Measurements from ENCODE around the gene S1PR1.

S1PR1 gene

DNA sequence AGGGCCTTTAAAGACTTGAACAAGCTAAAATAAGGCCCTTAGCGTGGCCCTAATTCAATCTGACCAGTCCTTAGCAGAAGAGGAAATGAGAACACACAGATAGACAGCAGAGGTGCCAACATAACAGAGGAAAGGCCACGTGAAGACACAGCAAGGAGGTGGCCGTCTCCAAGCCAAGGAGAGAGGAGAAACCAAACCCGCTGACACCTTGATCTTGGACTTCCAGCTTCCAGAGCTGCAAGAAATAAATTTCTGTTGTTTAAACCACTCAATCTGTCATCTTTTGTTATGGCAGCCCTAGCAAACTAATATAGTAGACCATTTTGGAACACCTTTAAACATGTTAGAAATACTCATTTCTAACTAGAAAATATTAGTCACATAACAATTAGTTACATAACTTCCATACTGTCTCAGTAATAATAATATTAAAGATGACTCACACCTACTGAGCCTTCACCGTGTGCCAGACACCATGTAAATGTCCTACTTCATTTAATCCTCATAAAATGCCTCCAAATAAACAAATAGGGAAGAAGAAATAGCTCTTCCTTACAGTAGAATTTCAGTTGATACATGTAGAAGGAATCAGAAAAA is 47.9 kb downstream of the S1PR1 start:
- TF ChIP-seq, protein P1, sequence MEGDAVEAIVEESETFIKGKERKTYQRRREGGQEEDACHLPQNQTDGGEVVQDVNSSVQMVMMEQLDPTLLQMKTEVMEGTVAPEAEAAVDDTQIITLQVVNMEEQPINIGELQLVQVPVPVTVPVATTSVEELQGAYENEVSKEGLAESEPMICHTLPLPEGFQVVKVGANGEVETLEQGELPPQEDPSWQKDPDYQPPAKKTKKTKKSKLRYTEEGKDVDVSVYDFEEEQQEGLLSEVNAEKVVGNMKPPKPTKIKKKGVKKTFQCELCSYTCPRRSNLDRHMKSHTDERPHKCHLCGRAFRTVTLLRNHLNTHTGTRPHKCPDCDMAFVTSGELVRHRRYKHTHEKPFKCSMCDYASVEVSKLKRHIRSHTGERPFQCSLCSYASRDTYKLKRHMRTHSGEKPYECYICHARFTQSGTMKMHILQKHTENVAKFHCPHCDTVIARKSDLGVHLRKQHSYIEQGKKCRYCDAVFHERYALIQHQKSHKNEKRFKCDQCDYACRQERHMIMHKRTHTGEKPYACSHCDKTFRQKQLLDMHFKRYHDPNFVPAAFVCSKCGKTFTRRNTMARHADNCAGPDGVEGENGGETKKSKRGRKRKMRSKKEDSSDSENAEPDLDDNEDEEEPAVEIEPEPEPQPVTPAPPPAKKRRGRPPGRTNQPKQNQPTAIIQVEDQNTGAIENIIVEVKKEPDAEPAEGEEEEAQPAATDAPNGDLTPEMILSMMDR (IDR thresholded peaks at IDR 0.05; ENCODE audit: control insufficient read depth, insufficient read depth, low read depth, low read length, missing control alignments) = no peak
- H3K4me3 ChIP-seq (ENCODE audit: control insufficient read depth, low read depth, low read length) = no peak overlapping the region
- no peak for DNase-seq (ENCODE audit: low read depth)

DNA sequence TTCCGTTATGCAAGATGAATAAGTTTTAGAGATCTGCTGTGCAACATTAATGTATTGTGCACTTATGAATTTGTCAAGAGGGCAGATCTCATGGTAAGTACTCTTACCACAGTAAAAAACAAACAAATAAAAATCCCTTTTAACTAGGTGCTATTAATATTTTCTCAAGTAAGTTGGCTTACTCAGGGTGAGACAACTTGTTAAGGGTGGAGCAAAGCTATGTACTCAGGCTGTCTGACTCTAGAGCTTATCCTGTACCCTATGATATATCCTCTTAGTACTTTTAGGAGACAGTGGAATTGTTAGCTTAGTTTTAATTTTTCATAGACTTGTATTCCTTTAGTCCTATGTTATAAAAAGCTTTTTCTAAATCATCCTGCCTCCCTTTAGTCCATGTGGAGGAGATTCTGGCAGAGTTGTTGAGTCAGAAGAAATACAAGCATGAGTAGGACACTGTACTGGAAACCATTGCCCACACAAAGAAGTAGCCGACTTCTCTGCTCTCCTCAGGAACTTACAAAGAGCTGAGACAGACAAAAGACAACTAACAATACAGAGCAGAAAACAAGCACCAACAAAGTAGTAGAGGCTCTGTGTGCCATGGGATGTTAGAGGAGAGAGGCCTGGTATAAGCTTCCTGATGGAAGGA is 49.2 kb downstream of the S1PR1 start:
- TF ChIP-seq, protein P1 (IDR thresholded peaks at IDR 0.05; ENCODE audit: control insufficient read depth, insufficient read depth, low read depth, low read length, missing control alignments) = no peak
- DNase-seq (ENCODE audit: low read depth) = no peak
- H3K4me3 ChIP-seq (ENCODE audit: control insufficient read depth, low read depth, low read length) = no peak overlapping the region

DNA sequence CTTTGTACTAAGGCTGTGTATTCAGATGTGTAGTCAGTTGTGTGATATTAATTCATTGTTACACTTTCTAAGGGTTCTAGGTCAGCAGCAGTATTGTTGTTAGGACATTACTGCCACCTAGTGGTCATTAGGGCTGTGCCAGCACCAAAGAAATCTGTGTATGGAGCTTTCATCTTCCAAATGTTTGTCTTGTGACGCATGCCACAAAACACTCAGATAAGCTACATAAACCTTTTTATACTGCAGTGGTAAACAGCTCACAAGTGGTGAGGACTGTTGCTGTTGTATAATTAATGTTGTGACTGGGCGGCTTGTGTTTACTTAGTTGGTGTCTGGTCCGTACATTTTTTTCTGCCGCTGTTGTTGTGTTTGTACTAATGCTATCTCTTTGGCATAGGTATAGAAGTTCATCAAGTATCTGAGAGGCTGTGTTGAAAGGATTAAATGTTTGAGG is 51.7 kb downstream of the S1PR1 start:
- no peak overlapping the region for H3K4me3 ChIP-seq (ENCODE audit: control insufficient read depth, low read depth, low read length)
- TF ChIP-seq, protein P1 (IDR thresholded peaks at IDR 0.05; ENCODE audit: control insufficient read depth, insufficient read depth, low read depth, low read length, missing control alignments) = peak; percentile 86
- DNase-seq (ENCODE audit: low read depth) = peak; percentile 81

DNA sequence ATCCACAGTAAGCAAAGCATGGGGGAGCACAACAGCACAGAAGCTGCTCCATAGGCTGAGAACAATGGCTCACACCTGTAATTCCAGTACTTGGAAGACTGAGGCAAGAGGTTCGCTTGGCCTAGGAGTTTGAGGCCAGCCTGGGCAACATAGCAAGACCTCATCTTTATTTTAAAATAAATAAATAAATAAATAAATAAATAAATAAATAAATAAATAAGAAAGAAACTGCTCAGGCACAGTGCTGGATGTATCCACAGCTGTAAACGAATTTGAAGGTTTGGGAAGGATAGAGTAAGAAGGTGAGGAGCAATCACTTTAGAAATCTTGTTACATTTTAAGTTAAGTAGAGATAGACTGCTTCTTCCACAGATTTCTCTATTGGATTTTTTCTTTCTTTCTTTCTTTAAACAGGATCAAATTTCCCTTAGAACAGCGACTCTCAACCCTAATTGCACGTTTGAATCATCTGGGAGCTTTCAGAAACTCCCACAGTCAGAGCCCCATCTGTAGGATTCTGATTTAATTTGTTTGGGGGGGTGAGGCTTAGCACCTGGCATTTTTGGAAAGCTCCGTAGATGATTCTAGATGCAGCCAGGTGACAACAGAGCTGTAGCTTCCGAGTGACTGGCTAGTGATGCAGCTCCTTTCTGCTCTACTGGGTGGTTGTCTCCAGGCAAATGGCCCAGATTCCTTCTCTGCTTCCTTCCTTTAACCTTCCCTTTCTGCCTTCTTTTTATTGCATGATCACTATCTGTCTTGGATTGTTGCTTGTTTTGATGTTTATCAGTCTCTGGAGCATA is 53.5 kb downstream of the S1PR1 start:
- DNase-seq (ENCODE audit: low read depth) = no peak
- TF ChIP-seq, protein P1 (IDR thresholded peaks at IDR 0.05; ENCODE audit: control insufficient read depth, insufficient read depth, low read depth, low read length, missing control alignments) = no peak

More for the DNA sequence above, 53.5 kb downstream of the S1PR1 start:
- H3K4me3 ChIP-seq (ENCODE audit: control insufficient read depth, low read depth, low read length) = no peak overlapping the region

All from AG09309 (cell line).